ENCODE measurements around the gene MT1B. TPM values are rescaled to one million over a fixed set of nuclear protein-coding genes. Genes with fewer than 3 reads are reported as not detected.

Gene MT1B
- polyA plus RNA-seq, 1 donor from 2014 or later = not detected

GRCh38 chr16:56606476-56607108, 45.1 kb upstream of the MT1B start:
- H2AFZ ChIP-seq (ENCODE audit: low read depth, low read length) = no peak overlapping the region
- no peaks in the 10 kb centered on the region for H3K79me2 ChIP-seq (replicated peaks; ENCODE audit: insufficient read depth, low read length)
- no peak overlapping the region for H3K9ac ChIP-seq (ENCODE audit: low read length)
- no peak for TF ChIP-seq POLR2AphosphoS5 (IDR thresholded peaks at IDR 0.05)
- TF ChIP-seq RAD21 (conservative IDR thresholded peaks at IDR 0.05) = no peak
- no peak for TF ChIP-seq CTCF (IDR thresholded peaks at IDR 0.05; ENCODE audit: poor library complexity, severe bottlenecking)
- no peak for TF ChIP-seq TAF1 (IDR thresholded peaks at IDR 0.05; ENCODE audit: low read depth)
- no peak for TF ChIP-seq MXI1 (conservative IDR thresholded peaks at IDR 0.05; ENCODE audit: poor library complexity, severe bottlenecking)
- TF ChIP-seq, protein P1, sequence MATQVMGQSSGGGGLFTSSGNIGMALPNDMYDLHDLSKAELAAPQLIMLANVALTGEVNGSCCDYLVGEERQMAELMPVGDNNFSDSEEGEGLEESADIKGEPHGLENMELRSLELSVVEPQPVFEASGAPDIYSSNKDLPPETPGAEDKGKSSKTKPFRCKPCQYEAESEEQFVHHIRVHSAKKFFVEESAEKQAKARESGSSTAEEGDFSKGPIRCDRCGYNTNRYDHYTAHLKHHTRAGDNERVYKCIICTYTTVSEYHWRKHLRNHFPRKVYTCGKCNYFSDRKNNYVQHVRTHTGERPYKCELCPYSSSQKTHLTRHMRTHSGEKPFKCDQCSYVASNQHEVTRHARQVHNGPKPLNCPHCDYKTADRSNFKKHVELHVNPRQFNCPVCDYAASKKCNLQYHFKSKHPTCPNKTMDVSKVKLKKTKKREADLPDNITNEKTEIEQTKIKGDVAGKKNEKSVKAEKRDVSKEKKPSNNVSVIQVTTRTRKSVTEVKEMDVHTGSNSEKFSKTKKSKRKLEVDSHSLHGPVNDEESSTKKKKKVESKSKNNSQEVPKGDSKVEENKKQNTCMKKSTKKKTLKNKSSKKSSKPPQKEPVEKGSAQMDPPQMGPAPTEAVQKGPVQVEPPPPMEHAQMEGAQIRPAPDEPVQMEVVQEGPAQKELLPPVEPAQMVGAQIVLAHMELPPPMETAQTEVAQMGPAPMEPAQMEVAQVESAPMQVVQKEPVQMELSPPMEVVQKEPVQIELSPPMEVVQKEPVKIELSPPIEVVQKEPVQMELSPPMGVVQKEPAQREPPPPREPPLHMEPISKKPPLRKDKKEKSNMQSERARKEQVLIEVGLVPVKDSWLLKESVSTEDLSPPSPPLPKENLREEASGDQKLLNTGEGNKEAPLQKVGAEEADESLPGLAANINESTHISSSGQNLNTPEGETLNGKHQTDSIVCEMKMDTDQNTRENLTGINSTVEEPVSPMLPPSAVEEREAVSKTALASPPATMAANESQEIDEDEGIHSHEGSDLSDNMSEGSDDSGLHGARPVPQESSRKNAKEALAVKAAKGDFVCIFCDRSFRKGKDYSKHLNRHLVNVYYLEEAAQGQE (IDR thresholded peaks at IDR 0.05; ENCODE audit: borderline replicate concordance) = no peak
- TF ChIP-seq EZH2 (IDR thresholded peaks at IDR 0.05; ENCODE audit: borderline replicate concordance, insufficient read depth, low read length, poor library complexity, severe bottlenecking) = no peak
- TF ChIP-seq SMC3 (conservative IDR thresholded peaks at IDR 0.05; ENCODE audit: poor library complexity) = no peak
- TF ChIP-seq EP300 (conservative IDR thresholded peaks at IDR 0.05; ENCODE audit: poor library complexity, severe bottlenecking) = no peak
- no peak overlapping the region for H3K4me3 ChIP-seq (ENCODE audit: low read length)
- no peaks in the 10 kb centered on the region for H3K9me3 ChIP-seq (ENCODE audit: low read length)
- no peak overlapping the region for H3K27ac ChIP-seq (ENCODE audit: low read length)
- no peak overlapping the region for H3K4me2 ChIP-seq (ENCODE audit: low read length)
- H3K9me2 ChIP-seq (ENCODE audit: insufficient read depth, low read length) = no peaks in the 10 kb centered on the region
- no peaks in the 10 kb centered on the region for H4K20me1 ChIP-seq (ENCODE audit: insufficient read depth)
- H3F3A ChIP-seq (ENCODE audit: insufficient read depth, low read length, poor library complexity, severe bottlenecking) = no peaks in the 10 kb centered on the region
- no peaks in the 10 kb centered on the region for H3K36me3 ChIP-seq (ENCODE audit: insufficient read depth, low read length)
- H3K27me3 ChIP-seq (ENCODE audit: insufficient read depth, low read depth, low read length) = peaks cover 50% of the 10 kb centered on the region

DNA sequence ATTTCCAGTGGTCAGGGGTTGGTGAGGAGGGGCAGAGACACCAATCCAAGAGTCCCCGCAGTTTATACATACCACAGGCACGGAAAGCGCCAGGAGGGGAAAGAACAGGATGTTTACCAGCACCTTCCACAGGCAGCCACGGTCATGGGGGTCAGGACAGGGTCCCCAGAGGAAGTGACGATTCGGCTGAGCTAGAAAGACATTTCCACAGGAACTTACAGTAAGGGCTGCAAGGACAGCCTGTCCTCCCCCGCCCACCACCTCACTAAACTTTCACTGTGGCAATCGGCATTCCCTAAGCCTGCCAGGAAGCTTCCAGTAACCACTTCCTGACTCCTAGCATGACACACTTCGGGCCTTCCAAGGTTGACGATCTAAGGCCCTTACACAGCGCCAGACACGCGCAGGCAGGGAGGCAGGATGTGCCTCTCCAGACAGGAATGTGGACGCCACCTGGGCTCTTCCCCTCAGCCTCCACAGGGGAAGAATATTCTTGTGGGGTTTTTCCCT, 44.5 kb upstream of the MT1B start:
- Histone ChIP-seq H4K20me1 (ENCODE audit: insufficient read depth) (no peaks in the 10 kb centered on the region), H3K27me3 (ENCODE audit: insufficient read depth, low read depth, low read length) (peaks cover 52% of the 10 kb centered on the region), H3F3A (ENCODE audit: insufficient read depth, low read length, poor library complexity, severe bottlenecking) (no peaks in the 10 kb centered on the region), H3K9ac (ENCODE audit: low read length) (no peak overlapping the region), H3K4me2 (ENCODE audit: low read length) (no peak overlapping the region), H3K36me3 (ENCODE audit: insufficient read depth, low read length) (no peaks in the 10 kb centered on the region), H3K9me3 (ENCODE audit: low read length) (no peaks in the 10 kb centered on the region), H3K79me2 (replicated peaks; ENCODE audit: insufficient read depth, low read length) (no peaks in the 10 kb centered on the region), H3K4me3 (ENCODE audit: low read length) (no peak overlapping the region), H3K9me2 (ENCODE audit: insufficient read depth, low read length) (no peaks in the 10 kb centered on the region), H2AFZ (ENCODE audit: low read depth, low read length) (no peak overlapping the region), H3K27ac (ENCODE audit: low read length) (no peak overlapping the region)
- no peak for TF ChIP-seq TAF1 (IDR thresholded peaks at IDR 0.05; ENCODE audit: low read depth)
- no peak for TF ChIP-seq POLR2AphosphoS5 (IDR thresholded peaks at IDR 0.05)
- no peak for TF ChIP-seq RAD21 (conservative IDR thresholded peaks at IDR 0.05)
- TF ChIP-seq SMC3 (conservative IDR thresholded peaks at IDR 0.05; ENCODE audit: poor library complexity) = no peak
- TF ChIP-seq EP300 (conservative IDR thresholded peaks at IDR 0.05; ENCODE audit: poor library complexity, severe bottlenecking) = no peak
- TF ChIP-seq CTCF (IDR thresholded peaks at IDR 0.05; ENCODE audit: poor library complexity, severe bottlenecking) = no peak
- TF ChIP-seq, protein P1 (IDR thresholded peaks at IDR 0.05; ENCODE audit: borderline replicate concordance) = no peak
- TF ChIP-seq MXI1 (conservative IDR thresholded peaks at IDR 0.05; ENCODE audit: poor library complexity, severe bottlenecking) = no peak
- TF ChIP-seq EZH2 (IDR thresholded peaks at IDR 0.05; ENCODE audit: borderline replicate concordance, insufficient read depth, low read length, poor library complexity, severe bottlenecking) = no peak
